HL-60 (cell line): Measurements from ENCODE around the gene TPST2.

Experiments
- GABPA ChIP-seq: IDR thresholded peaks from 2 replicates; pipeline ENCODE4 v1.6.1; 2012; ENCODE audit warnings: low read depth
- POLR2AphosphoS5 ChIP-seq: IDR thresholded peaks from 2 replicates; pipeline ENCODE4 v1.6.1; 2012; ENCODE audit warnings: low read depth
- REST ChIP-seq: IDR thresholded peaks from 2 replicates; pipeline ENCODE4 v1.6.1; 2012; ENCODE audit warnings: low read depth; ENCODE audit not compliant: insufficient replicate concordance
- TF ChIP-seq, protein P1 (sequence below): IDR thresholded peaks from one replicate; pipeline ENCODE4 v1.5.1; 2011; ENCODE audit warnings: low read length, control low read depth, inconsistent platforms; ENCODE audit not compliant: insufficient read depth

DNA sequence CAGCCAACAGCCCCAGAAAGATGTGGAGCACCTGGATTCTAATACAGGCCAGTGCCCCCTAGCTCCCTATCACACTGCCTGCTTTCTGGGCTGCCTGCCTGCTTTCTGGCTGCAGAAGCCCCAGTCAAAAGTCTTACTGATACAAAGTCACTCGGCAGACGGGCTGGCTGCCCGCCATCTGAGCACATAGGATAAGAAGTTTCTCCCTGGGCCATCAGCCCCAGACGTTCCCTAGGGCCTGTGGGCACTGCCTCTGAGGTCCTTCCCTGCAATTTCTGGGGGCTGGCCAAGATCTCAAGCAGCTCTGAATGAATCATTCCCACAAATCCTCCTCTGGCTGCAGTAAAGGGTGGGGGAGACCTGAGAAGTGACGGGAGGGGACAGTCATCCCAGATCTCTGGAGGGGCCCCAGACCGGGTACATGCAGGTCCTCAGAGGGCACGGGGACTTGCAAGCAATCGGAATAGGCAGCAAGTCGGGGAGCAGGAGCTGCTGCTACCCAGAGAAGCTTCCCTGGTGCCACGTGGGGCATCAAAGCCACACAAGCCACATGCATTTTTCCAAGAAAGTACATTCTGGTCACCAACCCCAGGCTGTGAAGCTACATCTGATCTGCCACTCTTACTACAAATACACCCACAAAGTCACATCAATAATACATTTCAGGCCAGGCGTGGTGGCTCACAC, 4.7 kb downstream of the TPST2 start:
- TF ChIP-seq, protein P1, sequence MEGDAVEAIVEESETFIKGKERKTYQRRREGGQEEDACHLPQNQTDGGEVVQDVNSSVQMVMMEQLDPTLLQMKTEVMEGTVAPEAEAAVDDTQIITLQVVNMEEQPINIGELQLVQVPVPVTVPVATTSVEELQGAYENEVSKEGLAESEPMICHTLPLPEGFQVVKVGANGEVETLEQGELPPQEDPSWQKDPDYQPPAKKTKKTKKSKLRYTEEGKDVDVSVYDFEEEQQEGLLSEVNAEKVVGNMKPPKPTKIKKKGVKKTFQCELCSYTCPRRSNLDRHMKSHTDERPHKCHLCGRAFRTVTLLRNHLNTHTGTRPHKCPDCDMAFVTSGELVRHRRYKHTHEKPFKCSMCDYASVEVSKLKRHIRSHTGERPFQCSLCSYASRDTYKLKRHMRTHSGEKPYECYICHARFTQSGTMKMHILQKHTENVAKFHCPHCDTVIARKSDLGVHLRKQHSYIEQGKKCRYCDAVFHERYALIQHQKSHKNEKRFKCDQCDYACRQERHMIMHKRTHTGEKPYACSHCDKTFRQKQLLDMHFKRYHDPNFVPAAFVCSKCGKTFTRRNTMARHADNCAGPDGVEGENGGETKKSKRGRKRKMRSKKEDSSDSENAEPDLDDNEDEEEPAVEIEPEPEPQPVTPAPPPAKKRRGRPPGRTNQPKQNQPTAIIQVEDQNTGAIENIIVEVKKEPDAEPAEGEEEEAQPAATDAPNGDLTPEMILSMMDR: no peak
- no peak for TF ChIP-seq REST
- TF ChIP-seq GABPA: no peak
- TF ChIP-seq POLR2AphosphoS5: no peak
